Common myeloid progenitor, CD34-positive (primary cell): ENCODE measurements around the gene CHRNB2.

Experiments used
- CTCF ChIA-PET: fragments of 350-600 bp; sonication (Branson Sonifier 250); formaldehyde crosslinking; loops from one replicate; lab custom pipeline; 2021; ENCODE audit warnings: antibody characterized with exemption; lab: Charles Lee
- POLR2A ChIA-PET: fragments of 350-600 bp; sonication (Branson Sonifier 250); formaldehyde crosslinking; loops from one replicate; lab custom pipeline; 2021; ENCODE audit warnings: antibody characterized with exemption; lab: Charles Lee
- DNase-seq, 3 donors: peaks; one replicate each; pipeline versions ENCODE4 v3.0.0 to v3.0.0-alpha.2; 2013
- H3K27ac ChIP-seq, 2 experiments: 1 replicate in 1 of 2; 2 replicates in 1 of 2; pipeline ENCODE4 v1.7.0; 2013; ENCODE audit warnings: inconsistent platforms in 2 of 2, low read length in 2 of 2, mild to moderate bottlenecking in 2 of 2, low read depth in 1 of 2, moderate library complexity in 1 of 2; ENCODE audit not compliant: severe bottlenecking in 2 of 2, insufficient read depth in 1 of 2, poor library complexity in 1 of 2
- H3K27me3 ChIP-seq, 5 experiments: replicated peaks in 2 of 5; 1 replicate in 3 of 5; 2 replicates in 2 of 5; pipeline versions ENCODE4 v1.6.1 to v1.7.0; 2013; ENCODE audit warnings: low read length in 4 of 5, mild to moderate bottlenecking in 2 of 5, moderate library complexity in 2 of 5, inconsistent platforms in 1 of 5; ENCODE audit not compliant: insufficient read depth in 5 of 5, control insufficient read depth in 4 of 5
- H3K36me3 ChIP-seq, 4 experiments: 1 replicate in 2 of 4; 2 replicates in 2 of 4; pipeline versions ENCODE4 v1.6.1 to v1.7.0; 2013; ENCODE audit warnings: low read length in 3 of 4, control low read depth in 1 of 4, mild to moderate bottlenecking in 1 of 4; ENCODE audit not compliant: control insufficient read depth in 4 of 4, insufficient read depth in 4 of 4
- H3K4me1 ChIP-seq, 4 experiments: 1 replicate in 3 of 4; 2 replicates in 1 of 4; pipeline versions ENCODE4 v1.6.1 to v1.7.1; 2013; ENCODE audit warnings: low read length in 3 of 4, mild to moderate bottlenecking in 3 of 4, control low read depth in 1 of 4, inconsistent platforms in 1 of 4, moderate library complexity in 1 of 4; ENCODE audit not compliant: control insufficient read depth in 4 of 4, insufficient read depth in 4 of 4; ENCODE audit errors: control extremely low read depth in 1 of 4
- H3K4me3 ChIP-seq, 7 experiments: 1 replicate in 4 of 7; 2 replicates in 3 of 7; pipeline versions ENCODE4 v1.5.1 to v1.7.0; 2013; ENCODE audit warnings: mild to moderate bottlenecking in 7 of 7, low read length in 6 of 7, moderate library complexity in 6 of 7, inconsistent platforms in 2 of 7, low read depth in 2 of 7, control low read depth in 1 of 7; ENCODE audit not compliant: insufficient read depth in 4 of 7, control insufficient read depth in 1 of 7; ENCODE audit errors: extremely low read depth in 1 of 7
- H3K9me3 ChIP-seq, 5 experiments: 1 replicate in 4 of 5; 2 replicates in 1 of 5; pipeline versions ENCODE4 v1.6.1 to v1.7.1; 2013; ENCODE audit warnings: low read length in 4 of 5, mild to moderate bottlenecking in 2 of 5, inconsistent platforms in 1 of 5, low read depth in 1 of 5, moderate library complexity in 1 of 5; ENCODE audit not compliant: control insufficient read depth in 4 of 5, insufficient read depth in 2 of 5; ENCODE audit errors: control extremely low read depth in 1 of 5
- WGBS: methylation state at CpG from one replicate; pipeline ENCODE4 v1.1.5; 2013; ENCODE audit not compliant: insufficient coverage; 5-methylcytosine and 5-hydroxymethylcytosine counted together

Gene CHRNB2

DNA sequence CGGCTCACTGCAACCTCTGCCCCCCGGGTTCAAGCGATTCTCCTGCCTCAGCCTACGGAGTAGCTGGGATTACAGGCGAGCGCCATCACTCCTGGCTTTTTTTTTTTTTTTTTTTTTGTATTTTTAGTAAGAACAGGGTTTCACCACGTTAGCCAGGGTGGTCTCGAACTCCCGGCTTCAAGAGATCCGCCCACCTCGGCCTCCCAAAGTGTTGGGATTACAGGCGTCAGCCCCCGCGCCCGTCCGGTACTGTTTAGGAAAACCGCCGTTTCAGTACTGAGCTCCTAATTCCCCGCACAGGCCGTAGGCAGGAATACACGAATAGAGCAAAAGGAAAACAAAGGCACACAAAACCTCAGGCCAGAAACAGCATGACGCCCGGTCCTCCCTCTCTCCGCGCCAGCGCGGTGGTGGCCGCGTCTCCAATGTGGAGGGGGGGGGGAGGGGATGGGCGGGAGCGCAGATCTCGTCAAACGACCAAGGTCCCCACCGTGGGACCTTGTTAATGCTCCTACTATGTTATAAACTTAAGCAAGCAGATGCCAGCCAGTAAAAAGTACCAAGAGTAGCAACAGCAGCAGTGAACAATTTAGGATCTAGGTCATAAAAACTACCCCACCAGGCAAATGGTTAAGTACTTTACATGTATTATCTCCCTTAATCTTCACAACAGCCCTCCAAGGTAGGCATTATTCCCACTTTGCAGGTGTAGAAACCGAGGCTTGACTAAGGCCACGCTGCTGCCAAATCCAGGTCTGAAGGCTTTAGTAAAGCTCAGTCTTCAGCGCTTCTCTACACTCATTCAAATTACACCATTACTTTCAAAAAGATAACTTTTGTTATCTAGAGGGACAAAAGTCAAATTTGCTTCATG is 41.1 kb downstream of the CHRNB2 start:
- POLR2A ChIA-PET: interaction anchor here (1.2 kb wide), 1 partner anchor 20 kb away, joined by 4 read pairs; no protein-coding TSS in a partner anchor
- Histone ChIP-seq H3K27me3 (no peaks in the 10 kb centered on the region), H3K27ac (peak overlapping the region; percentile 88 to 96), H3K4me1 (peaks cover 21 to 38% (median 28%) of the 10 kb centered on the region in 4 experiments), H3K4me3 (peak overlapping the region; percentile 56 to 100 (median 95)), H3K9me3 (no peaks in the 10 kb centered on the region), H3K36me3 (peaks cover 2 to 17% (median 8%) of the 10 kb centered on the region in 4 experiments)
- CTCF ChIA-PET: interaction anchor here (0.9 to 3.1 kb wide), 2 partner anchors 12 to 15 kb away, joined by 3 to 15 read pairs; no protein-coding TSS in a partner anchor
- peak; percentile 34 to 67 (median 46) for DNase-seq
- 7% methylated on average over 14 of the region's 37 CpGs for whole genome bisulfite sequencing

DNA sequence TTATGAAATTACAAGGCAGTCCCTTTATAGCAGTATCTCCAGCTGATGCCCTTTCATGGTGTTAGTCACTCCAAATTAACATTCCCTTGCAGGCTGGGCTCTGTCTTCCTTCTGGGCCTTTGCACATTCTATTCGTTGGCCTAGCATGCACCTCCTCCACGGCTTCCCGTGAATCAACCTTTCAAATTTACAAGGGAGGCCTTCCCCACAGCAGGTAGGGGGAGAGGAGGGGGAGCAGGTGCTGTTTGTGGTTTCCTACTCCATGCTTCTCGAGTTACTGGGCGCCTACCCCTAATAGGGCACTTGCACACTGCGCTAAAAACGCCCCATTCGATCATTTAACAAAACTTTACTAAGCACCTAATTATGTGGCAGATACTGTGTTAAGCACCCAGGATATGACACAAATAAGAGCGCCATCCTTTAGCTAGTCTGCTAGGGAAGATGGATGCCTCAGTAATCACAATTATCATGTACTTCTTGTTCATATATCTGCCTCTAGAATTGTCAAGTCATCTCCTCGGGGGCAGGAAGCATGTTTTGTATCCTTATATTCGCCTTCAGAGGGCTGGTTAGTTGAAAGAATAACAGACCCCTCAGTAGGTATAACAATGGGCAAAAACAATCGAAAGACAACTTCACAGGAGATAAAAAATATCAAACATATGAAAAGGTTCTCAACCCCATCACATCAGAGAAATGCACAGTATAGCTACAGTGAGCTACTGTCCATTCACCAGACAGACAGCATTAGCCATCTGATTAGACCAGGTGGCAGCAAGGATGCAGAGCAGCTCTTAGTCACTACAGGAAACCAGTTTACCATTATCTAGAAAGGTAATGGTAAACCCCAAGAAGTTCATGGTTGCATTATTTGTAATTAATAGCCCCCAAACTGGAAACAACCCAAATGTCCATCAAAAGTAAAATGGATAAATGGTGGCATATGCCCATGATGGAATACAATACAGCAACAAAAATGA is 42.1 kb downstream of the CHRNB2 start:
- CTCF ChIA-PET: interaction anchor here (0.9 to 3.1 kb wide), 4 partner anchors 11 to 66 kb away, joined by 3 to 15 read pairs (median 3); no protein-coding TSS in a partner anchor
- DNase-seq: peak in 2 of 3 donors; percentile 40 to 54
- WGBS: 37% methylated on average over 2 of the region's 12 CpGs
- Histone ChIP-seq H3K9me3 (no peaks in the 10 kb centered on the region), H3K4me1 (peaks cover 21 to 39% (median 28%) of the 10 kb centered on the region in 4 experiments), H3K4me3 (peak overlapping the region in 6 of 7 experiments; percentile 11 to 100 (median 74)), H3K27ac (peak overlapping the region in 1 of 2 experiments; percentile 96), H3K27me3 (no peaks in the 10 kb centered on the region), H3K36me3 (peaks cover 0 to 9% (median 5%) of the 10 kb centered on the region in 4 experiments)
- POLR2A ChIA-PET: interaction anchor here (0.5 to 1.2 kb wide), 2 partner anchors 19 to 404 kb away, joined by 4 read pairs; no protein-coding TSS in a partner anchor

DNA sequence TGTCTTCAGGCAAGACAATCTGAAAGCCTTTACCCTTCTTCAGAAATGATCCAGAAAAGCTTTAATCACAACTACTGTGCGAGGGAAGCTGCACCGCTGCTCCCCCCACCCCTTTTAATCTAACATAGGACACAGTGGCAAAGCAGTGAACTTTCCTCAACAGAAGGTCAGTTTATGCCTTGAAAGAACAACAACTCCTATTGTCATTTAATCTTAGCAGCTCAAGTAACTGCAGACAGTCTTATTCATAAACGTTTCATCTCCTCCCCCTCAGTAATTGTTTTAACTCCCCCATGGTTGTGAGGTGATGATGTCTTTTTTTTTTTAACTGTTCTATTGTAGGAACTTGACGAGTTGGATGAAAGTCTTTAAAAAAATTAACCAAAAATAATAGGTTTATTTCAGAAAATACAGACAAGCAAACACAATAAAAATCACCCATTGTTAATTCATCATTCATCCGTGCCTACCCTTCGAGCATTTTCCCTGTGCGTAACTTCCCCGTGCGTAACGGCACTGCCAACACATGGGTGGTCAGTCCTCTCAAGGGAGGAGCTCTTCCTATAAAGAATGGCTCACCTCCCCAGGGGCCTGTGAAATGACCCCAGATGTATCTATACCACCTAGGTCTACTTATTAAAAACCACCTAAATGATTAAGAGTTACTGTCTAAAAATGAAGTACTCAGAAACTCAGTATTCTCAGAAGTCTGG is 43.7 kb downstream of the CHRNB2 start:
- Histone ChIP-seq H3K4me3 (no peak overlapping the region), H3K9me3 (no peaks in the 10 kb centered on the region), H3K27me3 (no peaks in the 10 kb centered on the region), H3K36me3 (peaks cover 0 to 4% (median 0%) of the 10 kb centered on the region in 4 experiments), H3K27ac (no peak overlapping the region), H3K4me1 (peaks cover 19 to 44% (median 23%) of the 10 kb centered on the region in 4 experiments)
- no peak for DNase-seq
- POLR2A ChIA-PET: no interaction called here
- 95% methylated on average over 6 of the region's 10 CpGs for WGBS
- CTCF ChIA-PET: interaction anchor here (1.2 to 3.1 kb wide), 2 partner anchors 10 to 12 kb away, joined by 4 to 15 read pairs; no protein-coding TSS in a partner anchor

DNA sequence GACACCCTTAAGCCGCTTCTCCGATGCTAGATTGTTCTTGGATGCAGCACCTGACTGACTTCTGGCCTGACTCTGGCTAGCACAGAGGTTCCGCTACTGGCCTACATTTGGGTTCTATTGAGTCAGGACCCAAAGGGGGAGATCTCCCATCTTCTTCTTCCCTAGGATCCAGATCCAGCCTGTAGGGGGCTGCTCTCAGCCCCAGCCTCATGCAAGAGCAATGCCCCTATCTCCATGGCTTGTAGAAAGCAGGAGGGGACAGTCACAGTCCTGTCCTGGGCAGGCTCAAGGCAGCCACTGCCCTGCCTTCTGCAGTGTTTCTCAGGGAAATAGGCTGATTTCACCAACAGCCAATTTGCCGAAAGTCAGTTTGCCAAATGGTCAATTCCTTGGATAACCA is 46.7 kb downstream of the CHRNB2 start:
- Histone ChIP-seq H3K4me3 (no peak overlapping the region), H3K27ac (no peak overlapping the region), H3K9me3 (no peaks in the 10 kb centered on the region), H3K36me3 (peaks cover 0 to 6% (median 2%) of the 10 kb centered on the region in 4 experiments), H3K27me3 (no peaks in the 10 kb centered on the region), H3K4me1 (peaks cover 8 to 24% (median 10%) of the 10 kb centered on the region in 4 experiments)
- DNase-seq: no peak
- ChIA-PET CTCF (interaction anchor here (1.0 to 1.2 kb wide), 2 partner anchors 9 to 55 kb away, joined by 3 to 6 read pairs; no protein-coding TSS in a partner anchor), POLR2A (interaction anchor here (0.6 kb wide), 1 partner anchor 41 kb away, joined by 3 read pairs; no protein-coding TSS in a partner anchor)
- WGBS: 100% methylated on average over 4 of the region's 4 CpGs

DNA sequence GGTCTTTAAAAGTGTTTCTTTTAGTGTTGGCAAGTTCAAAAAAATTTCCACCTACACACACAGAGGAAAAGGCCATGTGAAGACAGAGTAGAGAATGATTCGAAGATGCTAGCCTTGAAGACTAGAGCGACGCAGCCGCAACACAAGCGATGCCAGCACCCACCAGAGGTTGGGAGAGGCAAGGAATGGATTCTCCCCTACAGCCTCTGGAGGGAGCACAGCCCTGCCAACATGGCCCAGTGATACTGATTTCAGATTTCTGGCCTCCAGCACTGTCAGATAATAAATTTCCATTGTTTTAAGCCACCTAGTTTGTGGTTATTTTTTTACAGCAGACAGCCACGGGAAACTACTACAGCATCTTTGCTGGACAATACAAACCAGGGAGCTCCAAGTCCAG is 47.3 kb downstream of the CHRNB2 start:
- Histone ChIP-seq H3K4me3 (no peak overlapping the region), H3K27ac (no peak overlapping the region), H3K36me3 (peaks cover 0 to 6% (median 2%) of the 10 kb centered on the region in 4 experiments), H3K27me3 (no peaks in the 10 kb centered on the region), H3K4me1 (peaks cover 3 to 18% (median 7%) of the 10 kb centered on the region in 4 experiments), H3K9me3 (no peaks in the 10 kb centered on the region)
- DNase-seq: no peak
- ChIA-PET CTCF (interaction anchor here (1.0 kb wide), 1 partner anchor 10 kb away, joined by 3 read pairs; no protein-coding TSS in a partner anchor), POLR2A (no interaction called here)
- 87% methylated on average over 5 of the region's 6 CpGs for WGBS

DNA sequence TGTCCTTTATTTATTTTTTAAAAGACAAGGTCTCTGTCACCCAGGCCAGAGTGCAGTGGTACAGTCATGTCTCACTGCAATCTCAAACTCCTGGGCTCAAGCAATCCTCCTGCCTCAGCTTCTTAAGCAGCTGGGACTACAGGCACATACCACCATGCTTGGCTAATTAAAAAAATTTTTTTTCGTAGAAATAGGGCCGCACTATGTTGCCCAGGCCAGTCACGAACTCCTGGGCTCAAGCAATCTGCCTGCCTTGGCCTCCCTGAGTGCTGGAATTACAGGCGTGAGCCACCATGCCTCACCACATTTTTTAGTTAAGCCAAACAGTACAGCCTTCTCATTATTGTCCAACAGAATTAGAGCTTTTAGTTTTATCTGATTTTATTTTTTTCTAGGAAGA is 47.8 kb downstream of the CHRNB2 start:
- H3K9me3 ChIP-seq: no peaks in the 10 kb centered on the region
- CTCF ChIA-PET: interaction anchor here (1.0 kb wide), 1 partner anchor 11 kb away, joined by 3 read pairs; no protein-coding TSS in a partner anchor
- no peaks in the 10 kb centered on the region for H3K27me3 ChIP-seq
- no peak overlapping the region for H3K27ac ChIP-seq
- POLR2A ChIA-PET: no interaction called here
- peaks cover 0 to 14% (median 4%) of the 10 kb centered on the region in 4 experiments for H3K4me1 ChIP-seq
- no peak overlapping the region for H3K4me3 ChIP-seq
- WGBS: 84% methylated on average over 3 of the region's 4 CpGs
- peaks cover 0 to 6% (median 2%) of the 10 kb centered on the region in 4 experiments for H3K36me3 ChIP-seq
- no peak for DNase-seq
